Gastrocnemius medialis (tissue), 4 donors: ENCODE data around the gene LARP1.

Experiments used
- POLR2A ChIP-seq, 2 donors: fragments of 450-650 bp; IDR thresholded peaks; one replicate each; pipeline ENCODE4 v1.6.1; 2017; ENCODE audit warnings: antibody characterized with exemption in 2 of 2, mild to moderate bottlenecking in 2 of 2, moderate library complexity in 2 of 2
- TF ChIP-seq, protein P1 (sequence below), 5 experiments: fragments of 450-650 bp in 3 of 5; fragments of 200-600 bp in 2 of 5; sonication (generic) in 2 of 5; IDR thresholded peaks in 4 of 5; conservative IDR thresholded peaks in 1 of 5; 1 replicate in 4 of 5; 2 replicates in 1 of 5; pipeline ENCODE4 v1.5.1; 2016 to 2019; ENCODE audit warnings: antibody characterized with exemption in 5 of 5, mild to moderate bottlenecking in 3 of 5, moderate library complexity in 3 of 5

- TF ChIP-seq POLR2A (IDR thresholded peaks at IDR 0.05), result no peak
- TF ChIP-seq, protein P1, sequence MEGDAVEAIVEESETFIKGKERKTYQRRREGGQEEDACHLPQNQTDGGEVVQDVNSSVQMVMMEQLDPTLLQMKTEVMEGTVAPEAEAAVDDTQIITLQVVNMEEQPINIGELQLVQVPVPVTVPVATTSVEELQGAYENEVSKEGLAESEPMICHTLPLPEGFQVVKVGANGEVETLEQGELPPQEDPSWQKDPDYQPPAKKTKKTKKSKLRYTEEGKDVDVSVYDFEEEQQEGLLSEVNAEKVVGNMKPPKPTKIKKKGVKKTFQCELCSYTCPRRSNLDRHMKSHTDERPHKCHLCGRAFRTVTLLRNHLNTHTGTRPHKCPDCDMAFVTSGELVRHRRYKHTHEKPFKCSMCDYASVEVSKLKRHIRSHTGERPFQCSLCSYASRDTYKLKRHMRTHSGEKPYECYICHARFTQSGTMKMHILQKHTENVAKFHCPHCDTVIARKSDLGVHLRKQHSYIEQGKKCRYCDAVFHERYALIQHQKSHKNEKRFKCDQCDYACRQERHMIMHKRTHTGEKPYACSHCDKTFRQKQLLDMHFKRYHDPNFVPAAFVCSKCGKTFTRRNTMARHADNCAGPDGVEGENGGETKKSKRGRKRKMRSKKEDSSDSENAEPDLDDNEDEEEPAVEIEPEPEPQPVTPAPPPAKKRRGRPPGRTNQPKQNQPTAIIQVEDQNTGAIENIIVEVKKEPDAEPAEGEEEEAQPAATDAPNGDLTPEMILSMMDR (IDR thresholded peaks at IDR 0.05 in 4 of 5, conservative IDR thresholded peaks at IDR 0.05 in 1 of 5), result no peak
Observed at GRCh38 chr5:154756009-154756867, 1.1 kb downstream of the LARP1 start.
